Jurkat, Clone E6-1 (cell line): ENCODE measurements around the gene CCBE1. TPM values are rescaled to one million over a fixed set of nuclear protein-coding genes. Genes with fewer than 3 reads are reported as not detected.
"Not testable (repeated sequence)": the region's sequence is repeated elsewhere in the genome, so short reads cannot be mapped to it uniquely, and the experiment has no call there.

ENCODE experiments used
- DNase-seq: peaks from one replicate; pipeline ENCODE4 v3.0.0-alpha.2; 2011; ENCODE audit warnings: low read depth, low spot score
- H3K4me3 ChIP-seq: 2 replicates; pipeline ENCODE4 v1.5.1; 2011; ENCODE audit warnings: mild to moderate bottlenecking, low read length, control low read depth, moderate library complexity
- polyA plus RNA-seq: library from polyadenylated mRNA; unstranded; fragments of >200 nt; gene quantifications from one replicate; pipeline ENCODE4 v1.2.1, GENCODE V29; 2012; ENCODE audit warnings: missing spikeins; ENCODE audit not compliant: insufficient read length, insufficient read depth

Gene CCBE1
- not detected for polyA plus RNA-seq

- no peak within 1 kb of the TSS for H3K4me3 ChIP-seq
- DNase-seq = no peak
These were observed at the start of gene CCBE1 for GRCh38 chr18:59697236-59697932. TSS of gene CCBE1 (minus strand) at chr18:59697423.

GRCh38 chr18:59744271-59744721 is 47.1 kb upstream of the CCBE1 start:
- DNase-seq = no peak

GRCh38 chr18:59743566-59743965 is 46.3 kb upstream of the CCBE1 start:
- DNase-seq = no peak
- no peak overlapping the region for H3K4me3 ChIP-seq

More at GRCh38 chr18:59744271-59744721, 47.1 kb upstream of the CCBE1 start:
- H3K4me3 ChIP-seq = no peak overlapping the region

GRCh38 chr18:59742325-59743111 is 45.3 kb upstream of the CCBE1 start:
- no peak overlapping the region for H3K4me3 ChIP-seq
- no peak for DNase-seq

- no peak overlapping the region for H3K4me3 ChIP-seq
- no peak for DNase-seq
These were observed 42.9 kb upstream of the CCBE1 start for GRCh38 chr18:59740141-59740540.

- H3K4me3 ChIP-seq = no peak overlapping the region
- DNase-seq = no peak
These were observed 40.6 kb upstream of the CCBE1 start for GRCh38 chr18:59737776-59738300.

GRCh38 chr18:59737335-59737734 is 40.1 kb upstream of the CCBE1 start:
- not testable (repeated sequence) for DNase-seq, H3K4me3 ChIP-seq

GRCh38 chr18:59736061-59736460 is 38.8 kb upstream of the CCBE1 start:
- no peak overlapping the region for H3K4me3 ChIP-seq
- DNase-seq = no peak

- no peak overlapping the region for H3K4me3 ChIP-seq
- no peak for DNase-seq
These were observed 38.1 kb upstream of the CCBE1 start for GRCh38 chr18:59735269-59735860.

- H3K4me3 ChIP-seq = no peak overlapping the region
- DNase-seq = no peak
These were observed 36.2 kb upstream of the CCBE1 start for GRCh38 chr18:59733421-59733820.

- no peak for DNase-seq
- H3K4me3 ChIP-seq = no peak overlapping the region
These were observed 33.7 kb upstream of the CCBE1 start for GRCh38 chr18:59730896-59731295.

GRCh38 chr18:59729781-59730180 is 32.6 kb upstream of the CCBE1 start:
- no peak for DNase-seq
- H3K4me3 ChIP-seq = no peak overlapping the region

- DNase-seq = no peak
- H3K4me3 ChIP-seq = no peak overlapping the region
These were observed 31.6 kb upstream of the CCBE1 start for GRCh38 chr18:59728816-59729215.

GRCh38 chr18:59725142-59725541 is 27.9 kb upstream of the CCBE1 start:
- no peak overlapping the region for H3K4me3 ChIP-seq
- DNase-seq = no peak

- H3K4me3 ChIP-seq = no peak overlapping the region
- DNase-seq = no peak
These were observed 26.9 kb upstream of the CCBE1 start for GRCh38 chr18:59724103-59724502.

GRCh38 chr18:59721931-59722330 is 24.7 kb upstream of the CCBE1 start:
- H3K4me3 ChIP-seq = no peak overlapping the region
- no peak for DNase-seq

- H3K4me3 ChIP-seq = no peak overlapping the region
- DNase-seq = no peak
These were observed 24.0 kb upstream of the CCBE1 start for GRCh38 chr18:59721211-59721610.

- DNase-seq = no peak
- no peak overlapping the region for H3K4me3 ChIP-seq
These were observed 22.4 kb upstream of the CCBE1 start for GRCh38 chr18:59719544-59720181.

- no peak for DNase-seq
These were observed 21.4 kb upstream of the CCBE1 start for GRCh38 chr18:59718464-59719157.

More at GRCh38 chr18:59718464-59719157, 21.4 kb upstream of the CCBE1 start:
- no peak overlapping the region for H3K4me3 ChIP-seq
